HEK293T (cell line): ENCODE data around the gene RBBP6.

Source experiments
- CTCF ChIA-PET: fragments of 350-600 bp; formaldehyde crosslinking; extraction: SDS; loops from one replicate; lab custom pipeline; 2021; ENCODE audit warnings: antibody characterized with exemption, inconsistent platforms; lab: Yijun Ruan, JAX
- POLR2A ChIA-PET: fragments of 350-600 bp; formaldehyde crosslinking; extraction: SDS; loops from one replicate; lab custom pipeline; 2020; ENCODE audit warnings: antibody characterized with exemption, inconsistent platforms; lab: Yijun Ruan, JAX
- DNase-seq: peaks from one replicate; pipeline ENCODE4 v3.0.0; 2012; ENCODE audit warnings: mixed read lengths; ENCODE audit errors: extremely low spot score
- ARNT ChIP-seq: fragments of 450-650 bp; IDR thresholded peaks from 2 replicates; pipeline ENCODE4 v1.6.1; 2017; ENCODE audit warnings: mild to moderate bottlenecking
- BHLHE40 ChIP-seq: fragments of 450-650 bp; IDR thresholded peaks from 2 replicates; pipeline ENCODE4 v1.6.1; 2016; ENCODE audit warnings: mild to moderate bottlenecking, moderate library complexity, borderline replicate concordance
- CTBP1 ChIP-seq: fragments of 450-650 bp; IDR thresholded peaks from 2 replicates; pipeline ENCODE4 v1.6.1; 2016; ENCODE audit warnings: borderline replicate concordance
- ELF4 ChIP-seq: fragments of 450-650 bp; IDR thresholded peaks from 2 replicates; pipeline ENCODE4 v1.6.1; 2017; ENCODE audit warnings: antibody characterized with exemption
- FOXA1 ChIP-seq: fragments of 450-650 bp; IDR thresholded peaks from 2 replicates; pipeline ENCODE4 v1.6.1; 2016; ENCODE audit warnings: mild to moderate bottlenecking
- FOXK2 ChIP-seq: fragments of 450-650 bp; IDR thresholded peaks from 2 replicates; pipeline ENCODE4 v1.6.1; 2016; ENCODE audit warnings: mild to moderate bottlenecking
- FOXM1 ChIP-seq: fragments of 450-650 bp; IDR thresholded peaks from 2 replicates; pipeline ENCODE4 v1.6.1; 2017; ENCODE audit warnings: mild to moderate bottlenecking, borderline replicate concordance
- HDGF ChIP-seq: fragments of 450-650 bp; IDR thresholded peaks from 2 replicates; pipeline ENCODE4 v1.6.1; 2017; ENCODE audit warnings: antibody characterized with exemption, borderline replicate concordance
- L3MBTL2 ChIP-seq: fragments of 450-650 bp; conservative IDR thresholded peaks from 2 replicates; pipeline ENCODE4 v1.6.1; 2016; ENCODE audit warnings: mild to moderate bottlenecking
- LEF1 ChIP-seq: fragments of 450-650 bp; IDR thresholded peaks from 2 replicates; pipeline ENCODE4 v1.6.1; 2017; ENCODE audit warnings: mild to moderate bottlenecking, borderline replicate concordance
- NFRKB ChIP-seq: fragments of 450-650 bp; IDR thresholded peaks from 2 replicates; pipeline ENCODE4 v1.6.1; 2016; ENCODE audit warnings: mild to moderate bottlenecking, moderate library complexity
- PKNOX1 ChIP-seq: fragments of 450-650 bp; IDR thresholded peaks from 2 replicates; pipeline ENCODE4 v1.6.1; 2016
- SP1 ChIP-seq: fragments of 450-650 bp; IDR thresholded peaks from 2 replicates; pipeline ENCODE4 v1.6.1; 2017
- SUZ12 ChIP-seq: fragments of 450-650 bp; IDR thresholded peaks from 2 replicates; pipeline ENCODE4 v1.6.1; 2016; ENCODE audit warnings: mild to moderate bottlenecking
- TARDBP ChIP-seq: fragments of 450-650 bp; IDR thresholded peaks from 2 replicates; pipeline ENCODE4 v1.6.1; 2016
- ZNF384 ChIP-seq: fragments of 450-650 bp; IDR thresholded peaks from 2 replicates; pipeline ENCODE4 v1.6.1; 2016

The RBBP6 gene

GRCh38 chr16:24511792-24512191 is 27.6 kb upstream of the RBBP6 start:
- no peak for TF ChIP-seq L3MBTL2
- DNase-seq = no peak
- ChIA-PET CTCF (no interaction called here), POLR2A (no interaction called here)

- DNase-seq = no peak
- CTCF ChIA-PET = interaction anchor here (1.0 kb wide), 1 partner anchor 472 kb away, joined by 3 read pairs; no protein-coding TSS in a partner anchor
- POLR2A ChIA-PET = no interaction called here
Measured at GRCh38 chr16:24514096-24514495, 25.3 kb upstream of the RBBP6 start.

GRCh38 chr16:24515186-24515585 is 24.2 kb upstream of the RBBP6 start:
- ChIA-PET CTCF (interaction anchor here (1.0 kb wide), 1 partner anchor 473 kb away, joined by 3 read pairs; no protein-coding TSS in a partner anchor), POLR2A (no interaction called here)
- TF ChIP-seq NFRKB (no peak), TARDBP (no peak), ZNF384 (no peak), L3MBTL2 (no peak), FOXA1 (no peak), BHLHE40 (no peak), ELF4 (no peak), PKNOX1 (no peak), SUZ12 (no peak), FOXK2 (no peak), ARNT (no peak), HDGF (no peak), SP1 (no peak), FOXM1 (no peak), LEF1 (no peak)
- no peak for DNase-seq

More at GRCh38 chr16:24514096-24514495, 25.3 kb upstream of the RBBP6 start:
- TF ChIP-seq TARDBP (no peak), ARNT (no peak), FOXK2 (no peak), L3MBTL2 (no peak), SP1 (no peak), CTBP1 (no peak), HDGF (no peak), ZNF384 (no peak), NFRKB (no peak), FOXM1 (no peak), LEF1 (no peak), PKNOX1 (no peak), SUZ12 (no peak), ELF4 (no peak), FOXA1 (no peak), BHLHE40 (no peak)

GRCh38 chr16:24516900-24517669 is 22.3 kb upstream of the RBBP6 start:
- POLR2A ChIA-PET = interaction anchor here (1.1 kb wide), 1 partner anchor 22 kb away, joined by 3 read pairs; the partner anchor contains the start of gene RBBP6
- peak; percentile 77 for DNase-seq
- CTCF ChIA-PET = interaction anchor here (0.6 to 1.2 kb wide), 9 partner anchors 9 to 467 kb away, joined by 3 to 5 read pairs (median 3); no protein-coding TSS in a partner anchor

GRCh38 chr16:24518498-24518897 is 20.9 kb upstream of the RBBP6 start:
- TF ChIP-seq LEF1 (no peak), ARNT (no peak), PKNOX1 (no peak), ELF4 (no peak), L3MBTL2 (no peak), FOXA1 (no peak), FOXK2 (no peak), BHLHE40 (no peak), HDGF (no peak), SP1 (no peak)
- ChIA-PET CTCF (no interaction called here), POLR2A (no interaction called here)
- DNase-seq = no peak

More at GRCh38 chr16:24516900-24517669, 22.3 kb upstream of the RBBP6 start:
- no peak for TF ChIP-seq ELF4
- TF ChIP-seq L3MBTL2 = 0 out of 2 replicates have a peak, but pooled peaks have one; percentile 14

- ChIA-PET CTCF (interaction anchor here (0.6 to 0.8 kb wide), 2 partner anchors 16 to 660 kb away, joined by 3 to 4 read pairs; no protein-coding TSS in a partner anchor), POLR2A (no interaction called here)
- TF ChIP-seq SUZ12 (no peak), L3MBTL2 (no peak), FOXA1 (no peak), ZNF384 (no peak), ARNT (no peak), PKNOX1 (no peak), LEF1 (no peak), HDGF (no peak), FOXM1 (no peak), BHLHE40 (no peak), SP1 (no peak), NFRKB (no peak)
- no peak for DNase-seq
Measured at GRCh38 chr16:24520983-24521382, 18.4 kb upstream of the RBBP6 start.
